GM18517 (cell line): ENCODE results near the gene CDH13.
A peak's percentile ranks its signal among the peaks of the same experiment; 100 is the strongest.

Experiments used
- ATAC-seq: cut with Tn5 transposase; IDR thresholded peaks from one replicate; pipeline ENCODE4 v1.9.1; 2021; ENCODE audit warnings: mild to moderate bottlenecking, moderate library complexity; ENCODE audit not compliant: unreplicated experiment

Gene CDH13

DNA sequence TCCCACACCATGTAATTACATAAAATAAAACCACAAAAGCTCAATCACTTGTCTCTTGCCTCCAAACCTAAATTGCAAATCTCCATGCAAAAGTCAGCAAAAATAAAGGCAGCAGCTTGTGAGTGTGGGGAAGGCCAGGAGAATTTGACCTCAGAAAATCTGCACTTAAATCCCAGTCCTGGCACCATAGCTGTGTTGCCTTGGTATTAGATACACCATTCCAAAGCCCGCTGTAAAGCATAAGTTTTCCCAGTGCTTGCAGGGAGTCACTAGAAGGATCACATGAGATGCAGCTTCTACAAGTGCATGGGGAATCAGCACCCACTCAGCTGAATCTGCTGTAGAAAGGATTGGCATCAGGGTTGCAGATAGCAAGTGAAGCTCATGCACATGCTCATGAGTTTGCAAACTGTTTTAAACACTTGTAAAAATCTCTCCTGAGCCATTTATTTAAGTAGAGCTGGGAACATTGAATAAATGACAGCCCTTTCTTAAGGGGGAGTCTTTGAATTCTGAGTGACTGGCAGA, 686.0 kb downstream of the CDH13 start:
- ATAC-seq, result no peak

DNA sequence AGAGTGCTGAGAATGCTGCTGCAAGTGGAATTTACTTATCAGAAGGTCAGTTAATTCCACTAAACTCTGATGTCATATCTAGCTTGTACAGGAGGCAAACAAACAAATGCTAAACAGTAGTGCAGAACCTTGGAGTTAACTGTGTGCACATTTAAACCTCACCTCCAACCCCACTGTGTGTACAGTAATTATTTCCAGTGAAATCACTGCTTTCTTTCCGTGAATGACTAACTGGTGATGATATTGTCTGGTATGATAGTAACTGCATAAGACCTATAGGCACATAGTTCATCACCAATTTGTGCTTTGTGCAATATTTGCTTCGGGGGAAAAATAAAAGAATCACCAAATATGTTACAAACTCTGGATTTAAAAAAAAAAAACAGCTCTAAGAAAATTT, 688.5 kb downstream of the CDH13 start:
- no peak for ATAC-seq

DNA sequence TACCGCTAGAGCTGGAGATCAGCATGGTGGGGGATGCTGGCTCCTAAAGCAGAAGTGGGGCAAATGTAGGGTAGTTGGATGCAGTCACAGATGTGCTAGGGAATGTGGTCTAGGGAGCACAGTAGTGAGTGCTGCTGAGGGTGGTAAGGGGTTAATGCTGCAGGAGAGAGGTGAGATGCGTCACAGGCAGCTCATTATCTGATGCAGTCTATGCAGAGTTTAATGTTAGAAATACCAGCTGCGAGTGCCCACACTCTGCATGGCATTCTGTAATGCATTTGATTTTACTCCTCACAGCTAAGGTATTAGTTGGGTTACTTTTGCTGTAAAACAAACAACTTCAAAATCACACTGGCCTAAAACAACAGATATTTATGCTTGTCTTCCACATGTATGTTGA, 689.7 kb downstream of the CDH13 start:
- no peak for ATAC-seq

DNA sequence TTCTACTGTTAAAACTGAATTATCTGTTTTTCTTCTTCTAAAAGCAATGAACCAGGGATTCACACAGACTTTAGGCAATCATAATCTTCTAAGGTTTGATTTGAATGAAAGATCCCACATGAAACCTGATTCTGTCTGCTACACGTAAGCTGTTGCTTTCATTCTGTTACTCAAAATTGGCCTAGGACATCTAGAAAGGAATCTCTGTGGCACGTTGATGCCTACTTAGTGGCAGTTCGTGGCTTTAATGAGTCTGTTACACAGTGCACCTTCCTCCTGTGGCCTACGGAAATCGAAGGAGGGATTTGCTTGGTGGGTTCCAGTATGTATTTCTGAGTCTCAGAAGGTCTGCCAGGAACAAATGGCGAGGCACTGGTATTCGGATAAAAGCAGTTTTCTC, 691.6 kb downstream of the CDH13 start:
- ATAC-seq, result no peak

DNA sequence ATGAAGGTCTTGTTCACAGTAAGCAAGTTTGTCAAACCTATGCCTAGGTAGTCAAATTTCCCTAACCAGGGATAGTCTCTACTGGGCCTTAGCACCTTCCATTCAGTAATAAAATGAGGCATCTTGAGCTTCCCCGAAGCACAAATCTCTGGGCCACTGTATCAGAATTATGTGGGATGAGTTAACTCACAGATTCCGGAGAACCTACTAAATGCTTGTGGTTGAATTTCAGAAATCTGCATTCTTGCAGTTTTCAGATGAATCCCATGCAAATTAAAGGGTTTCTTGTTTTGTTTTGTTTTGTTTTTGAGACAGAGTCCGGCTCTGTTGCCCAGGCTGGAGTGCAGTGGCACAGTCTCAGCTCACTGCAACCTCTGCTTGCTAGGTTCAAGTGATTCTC, 702.2 kb downstream of the CDH13 start:
- ATAC-seq, result no peak

DNA sequence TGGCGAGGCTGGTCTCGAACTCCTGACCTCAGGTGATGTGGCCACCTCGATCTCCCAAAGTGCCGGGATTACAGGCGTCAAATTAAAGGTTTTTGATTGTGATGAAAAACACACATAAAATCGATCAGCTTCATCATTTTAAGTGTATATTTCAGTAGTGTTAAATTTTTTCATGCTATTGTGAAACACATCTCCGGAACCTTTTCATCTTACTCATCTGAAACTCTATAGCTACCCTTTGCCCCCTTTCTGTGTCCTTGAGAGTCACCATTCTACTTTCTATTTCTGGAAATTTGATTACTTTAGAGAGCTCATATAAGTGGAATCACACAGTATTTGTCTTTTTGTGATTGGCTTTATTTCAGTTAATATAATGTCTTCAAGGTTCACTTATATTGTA, 702.7 kb downstream of the CDH13 start:
- no peak for ATAC-seq

DNA sequence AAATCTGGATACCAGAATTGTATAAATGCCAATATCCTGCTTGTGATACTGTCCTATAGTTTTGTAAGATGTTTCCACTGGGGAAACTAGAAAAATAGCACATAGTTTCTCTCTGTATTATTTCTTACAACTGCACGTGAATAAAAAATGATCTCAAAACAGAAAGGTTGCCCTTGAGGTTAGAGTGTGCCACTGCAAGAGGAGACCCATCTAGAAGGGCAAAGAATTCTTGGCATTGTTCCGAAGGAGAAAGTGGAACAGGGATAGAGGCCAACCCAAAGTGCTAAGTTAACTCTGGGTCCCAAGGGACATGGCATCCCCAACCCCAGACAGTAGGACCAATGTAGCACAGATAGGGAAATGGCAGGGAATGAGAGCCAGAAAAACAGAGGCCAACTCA, 703.5 kb downstream of the CDH13 start:
- no peak for ATAC-seq

DNA sequence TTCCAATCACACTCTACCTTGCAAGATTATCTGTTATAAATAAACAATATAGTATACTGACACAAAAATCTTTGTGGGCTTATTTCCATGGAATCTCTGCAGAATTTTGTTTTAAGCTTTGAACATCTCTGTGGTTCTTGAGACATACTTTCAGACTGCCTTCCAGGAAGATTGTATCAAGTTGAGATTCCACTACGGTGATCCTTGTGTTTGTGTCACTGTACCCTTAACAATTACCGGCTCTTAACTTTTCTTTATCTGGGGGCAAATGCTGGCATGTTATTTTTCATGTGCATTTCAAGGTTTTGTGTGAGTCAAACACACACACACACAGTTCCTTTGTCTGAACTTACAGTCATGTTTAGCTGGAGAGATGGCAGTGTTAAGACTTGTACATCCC, 708.3 kb downstream of the CDH13 start:
- ATAC-seq, result no peak

DNA sequence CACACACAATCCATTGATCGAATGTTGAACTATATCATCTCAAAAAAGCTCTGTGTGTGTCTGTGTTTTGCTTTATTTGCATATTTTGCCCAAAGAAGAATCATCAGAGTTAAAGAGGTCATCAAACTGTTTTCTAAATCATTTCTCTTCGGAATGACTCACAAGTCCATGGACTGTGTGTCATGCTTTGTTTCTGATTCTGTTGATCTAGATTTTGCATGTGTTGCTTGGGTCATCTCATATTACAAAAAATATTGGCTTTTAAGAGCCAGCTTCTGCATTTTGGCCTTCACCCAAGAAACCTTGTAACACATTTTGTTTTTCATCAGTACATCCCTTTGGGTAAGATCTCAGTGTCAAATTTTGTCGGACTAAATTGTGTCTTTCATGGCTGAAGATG, 709.8 kb downstream of the CDH13 start:
- no peak for ATAC-seq

DNA sequence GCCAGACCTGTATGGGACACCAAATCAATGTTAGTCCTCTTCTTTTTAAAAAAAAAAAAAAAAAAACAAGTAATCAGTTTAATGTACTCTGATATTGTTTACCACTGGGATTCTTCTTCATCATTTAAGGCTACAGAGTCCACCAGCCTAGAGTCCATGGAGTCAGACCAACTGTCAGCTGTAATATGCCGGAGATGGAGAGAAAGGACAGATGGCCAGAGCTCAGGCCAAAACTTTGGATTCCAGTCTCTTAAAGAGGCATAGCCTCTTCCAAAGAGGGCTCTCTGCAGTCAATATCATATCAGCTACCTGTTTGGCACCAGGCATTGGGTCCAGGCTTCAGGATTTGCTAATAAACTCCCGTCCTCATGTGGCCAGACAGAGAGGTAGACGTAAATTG, 711.4 kb downstream of the CDH13 start:
- no peak for ATAC-seq

DNA sequence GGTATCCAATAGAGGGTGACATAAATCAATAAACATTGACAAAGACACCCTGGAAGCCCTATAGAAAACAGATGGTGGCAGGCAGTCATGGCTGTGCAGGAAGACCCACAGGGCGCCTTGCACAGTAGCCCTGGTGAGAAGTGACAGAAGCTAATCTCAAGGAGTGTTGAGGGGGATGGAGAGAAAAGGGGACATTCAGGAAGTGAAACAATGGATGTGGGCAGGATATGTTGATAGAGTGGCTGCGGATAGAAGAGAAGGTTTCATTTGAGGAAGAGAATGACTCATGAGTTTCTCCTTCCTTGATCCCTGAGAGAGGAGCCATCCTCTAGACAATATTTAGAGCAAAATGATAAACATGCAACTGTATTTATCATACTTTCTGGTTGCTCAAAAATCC, 712.2 kb downstream of the CDH13 start:
- ATAC-seq, result no peak

DNA sequence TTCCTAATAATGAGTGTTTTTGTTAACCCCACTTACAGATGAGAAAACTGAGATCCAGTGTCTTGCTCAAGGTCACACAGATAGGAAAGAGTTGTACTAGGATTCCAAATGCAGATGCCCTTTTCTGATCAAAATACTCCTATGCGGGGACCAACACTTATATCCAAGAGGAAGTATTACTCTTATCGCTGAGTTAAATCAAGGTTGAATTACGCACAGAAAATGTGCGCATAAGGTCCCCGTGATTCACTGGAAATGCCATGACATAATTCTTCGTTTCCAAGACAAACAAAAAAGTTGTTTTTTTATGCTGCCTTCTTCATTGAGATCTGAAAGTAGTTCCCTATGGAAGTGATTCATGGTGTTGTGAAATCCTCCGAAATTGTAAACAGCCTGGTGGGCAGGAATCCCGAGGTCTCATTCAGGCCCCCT, 717.2 kb downstream of the CDH13 start:
- no peak for ATAC-seq

DNA sequence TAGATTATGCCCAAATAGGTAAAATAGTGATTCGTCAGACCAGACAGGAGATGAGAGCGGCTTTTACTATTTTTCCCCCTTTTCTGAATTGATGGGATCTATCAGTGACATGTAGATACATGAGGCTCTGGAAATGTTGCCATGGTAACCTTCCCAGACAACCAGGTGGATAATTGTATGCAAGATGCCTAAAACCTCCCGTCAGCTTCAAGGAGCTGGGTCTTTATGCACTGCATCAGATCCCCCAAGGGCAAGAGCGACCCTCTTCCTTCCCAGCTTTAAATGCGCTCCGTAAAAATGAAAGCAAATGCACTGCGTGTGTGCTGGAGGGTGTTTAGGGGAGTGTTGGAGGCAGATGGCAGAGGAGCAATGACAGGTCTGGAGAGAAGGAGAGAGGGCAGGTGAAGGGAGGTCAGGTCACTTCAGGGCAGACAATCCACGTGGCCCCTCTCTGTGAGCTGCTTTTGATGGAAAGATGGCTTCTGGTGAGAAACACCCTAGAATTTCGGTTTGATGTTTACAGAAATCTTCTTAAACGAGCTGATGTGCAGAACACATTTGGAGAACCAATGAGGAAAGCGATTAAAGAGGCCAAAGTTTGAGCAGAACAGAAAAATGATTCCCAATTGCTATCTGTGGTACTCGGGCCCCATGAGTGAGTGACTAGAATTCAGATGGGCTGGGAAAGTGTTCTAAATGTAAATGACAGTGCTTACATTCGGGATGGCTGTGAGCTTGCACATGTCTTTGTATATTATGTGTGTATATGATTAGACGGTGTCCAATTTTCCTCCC, 719.3 kb downstream of the CDH13 start:
- no peak for ATAC-seq

DNA sequence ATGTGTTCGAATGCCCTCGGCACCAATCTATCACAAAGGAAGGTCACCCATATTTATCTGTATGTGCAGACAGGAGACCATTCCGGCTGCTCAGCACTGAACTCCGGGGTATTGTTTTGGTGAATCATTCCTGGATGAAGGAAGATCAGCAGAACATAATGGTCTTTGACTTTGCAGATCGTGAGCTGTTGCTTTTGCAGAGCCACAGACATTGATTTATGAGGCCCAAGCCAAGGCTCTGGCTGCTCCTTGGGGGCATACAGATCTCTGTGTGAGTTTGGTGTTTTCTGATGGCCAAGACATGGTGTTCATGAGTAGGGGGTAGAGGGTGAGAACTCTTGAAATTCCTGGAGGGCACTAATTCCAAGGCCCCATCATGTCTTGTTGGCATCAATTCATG, 722.2 kb downstream of the CDH13 start:
- no peak for ATAC-seq

DNA sequence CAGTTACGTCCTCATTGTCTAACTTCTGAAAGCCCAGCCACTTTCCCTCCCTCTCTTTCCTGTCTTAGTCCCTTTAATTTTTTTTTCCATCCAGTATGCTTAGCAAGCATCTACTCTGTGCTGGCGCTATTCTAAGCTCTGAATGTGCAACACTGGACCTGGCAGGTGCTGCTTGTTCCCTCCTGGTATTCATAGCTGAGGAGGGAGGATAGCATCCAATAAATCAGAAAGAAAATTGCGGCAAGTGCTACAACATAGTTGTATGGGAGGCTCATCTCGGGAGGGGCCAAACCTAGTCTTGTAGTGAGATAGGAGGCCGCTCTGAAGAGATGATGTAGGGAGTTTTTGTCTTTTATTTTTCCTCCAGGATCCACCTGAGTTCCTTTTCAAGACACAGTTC, 723.7 kb downstream of the CDH13 start:
- no peak for ATAC-seq

DNA sequence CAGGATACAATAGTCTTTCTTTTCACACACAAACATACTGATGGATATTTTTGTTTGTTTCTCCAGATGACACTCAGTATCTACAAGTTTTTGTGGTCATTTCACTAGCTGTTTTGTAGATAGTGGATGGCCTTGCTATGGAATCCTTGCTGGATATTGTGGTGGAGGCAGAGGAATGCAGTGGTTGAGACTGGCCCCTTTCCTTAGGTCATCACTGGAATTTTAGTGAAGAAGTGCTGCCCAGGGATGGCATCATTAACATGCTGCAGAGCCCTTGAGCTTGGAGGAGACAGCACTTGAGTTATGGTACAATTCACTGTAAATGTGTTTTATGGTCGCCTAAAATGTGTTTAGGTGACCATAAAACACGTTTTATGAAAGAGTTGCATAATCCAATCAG, 725.1 kb downstream of the CDH13 start:
- no peak for ATAC-seq

DNA sequence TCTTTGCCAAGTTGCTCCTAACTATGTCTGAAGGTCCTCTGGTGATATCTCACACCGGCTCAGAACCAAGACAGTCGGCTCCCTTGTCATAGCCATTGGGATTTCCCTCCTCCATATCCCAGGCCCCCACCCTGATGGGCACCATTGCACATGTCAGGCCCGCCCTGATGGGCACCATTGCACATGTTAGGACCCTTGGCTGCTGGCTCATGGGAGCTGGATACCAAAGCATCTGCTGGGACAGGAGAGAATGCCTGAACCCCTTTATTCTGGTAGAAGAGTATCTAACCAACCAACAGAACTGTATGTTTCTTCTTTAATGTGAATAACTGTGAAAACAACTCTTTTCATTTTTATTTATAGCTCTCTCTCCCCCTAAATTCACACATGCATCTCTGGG, 726.5 kb downstream of the CDH13 start:
- no peak for ATAC-seq

DNA sequence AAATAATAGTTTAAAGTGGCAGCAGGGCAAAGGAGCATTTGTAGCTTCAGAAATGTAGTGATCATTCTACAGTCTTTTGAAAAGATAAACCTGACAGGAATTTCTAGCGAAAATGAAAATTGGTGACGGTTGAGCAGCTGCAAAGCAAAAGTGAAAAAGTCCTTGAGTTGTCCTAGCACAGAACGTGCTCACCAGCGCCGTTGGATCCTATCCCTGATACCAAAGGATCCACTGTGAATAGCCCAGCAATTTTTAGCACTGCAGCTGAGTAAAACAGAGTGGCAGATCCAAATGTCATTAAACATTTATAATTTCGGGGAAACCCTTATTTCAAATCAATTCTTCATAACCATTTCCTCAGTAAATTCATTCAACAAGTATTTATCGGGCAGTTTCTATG, 727.2 kb downstream of the CDH13 start:
- no peak for ATAC-seq

DNA sequence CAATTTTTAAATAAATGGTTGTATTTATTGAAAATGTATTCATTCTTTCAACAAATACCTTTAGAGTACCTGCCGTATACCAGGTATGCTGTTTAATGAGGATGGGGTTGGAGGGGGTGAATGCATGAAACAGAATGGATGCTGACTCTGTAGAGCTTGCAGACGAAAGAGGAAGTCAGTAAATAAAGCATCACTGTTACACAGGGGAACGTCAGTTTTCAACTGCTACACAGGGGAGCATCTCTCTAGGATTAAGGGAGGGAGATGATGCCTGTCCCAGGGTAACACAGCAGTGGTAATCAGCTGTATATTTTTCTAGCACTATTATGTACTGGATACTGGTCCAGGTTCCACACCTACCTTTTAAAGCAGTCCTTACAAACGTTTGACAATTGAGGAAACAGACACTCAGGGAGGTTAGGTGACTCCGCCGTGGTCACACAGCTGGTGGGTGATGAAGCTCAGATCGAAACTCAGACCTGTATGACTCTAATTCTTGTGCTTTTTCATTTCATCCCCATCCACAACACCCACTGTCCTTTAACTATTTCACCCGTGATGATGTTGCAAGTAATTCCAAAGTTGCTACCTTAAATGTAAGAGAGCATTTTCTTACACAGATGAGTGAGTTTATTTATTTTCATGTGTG, 728.9 kb downstream of the CDH13 start:
- ATAC-seq, result peak; percentile 13

DNA sequence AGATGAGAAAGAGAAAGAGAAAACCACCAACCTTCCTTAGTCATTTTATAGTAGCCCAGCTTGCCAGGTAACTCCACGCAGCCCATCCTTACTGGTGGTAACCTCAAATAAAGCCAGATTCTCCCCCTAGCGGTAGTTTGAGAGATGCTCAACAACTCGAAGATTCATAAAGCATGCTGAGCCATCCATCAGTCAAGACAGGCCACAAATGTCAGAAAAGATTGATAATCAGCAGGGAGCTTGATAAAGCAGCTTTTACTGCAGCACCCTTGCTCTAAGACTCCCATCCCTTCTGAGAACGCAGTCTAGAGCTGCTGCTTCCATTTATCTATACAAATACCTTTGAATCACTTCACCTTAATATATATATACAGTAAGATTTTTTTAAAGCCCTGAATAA, 729.5 kb downstream of the CDH13 start:
- ATAC-seq, result peak; percentile 73

DNA sequence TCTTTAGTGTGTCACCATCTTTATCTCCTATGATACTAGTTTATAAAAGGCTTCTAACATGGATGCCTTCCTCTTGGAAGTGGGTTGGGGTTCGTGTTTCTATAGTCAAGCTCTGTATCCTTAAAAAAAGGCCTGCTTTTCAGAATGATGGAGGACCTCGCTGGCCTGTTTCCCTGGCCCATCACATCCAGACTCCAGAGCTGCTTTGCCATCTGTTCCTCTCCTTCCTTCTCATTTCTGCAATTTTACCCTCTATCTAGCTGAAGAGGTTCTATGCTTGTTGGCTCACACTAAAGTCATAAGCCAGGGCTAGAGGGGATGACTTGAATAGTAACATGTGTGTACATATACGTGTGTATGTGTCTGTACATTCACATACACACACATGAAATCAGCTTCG, 730.2 kb downstream of the CDH13 start:
- no peak for ATAC-seq

DNA sequence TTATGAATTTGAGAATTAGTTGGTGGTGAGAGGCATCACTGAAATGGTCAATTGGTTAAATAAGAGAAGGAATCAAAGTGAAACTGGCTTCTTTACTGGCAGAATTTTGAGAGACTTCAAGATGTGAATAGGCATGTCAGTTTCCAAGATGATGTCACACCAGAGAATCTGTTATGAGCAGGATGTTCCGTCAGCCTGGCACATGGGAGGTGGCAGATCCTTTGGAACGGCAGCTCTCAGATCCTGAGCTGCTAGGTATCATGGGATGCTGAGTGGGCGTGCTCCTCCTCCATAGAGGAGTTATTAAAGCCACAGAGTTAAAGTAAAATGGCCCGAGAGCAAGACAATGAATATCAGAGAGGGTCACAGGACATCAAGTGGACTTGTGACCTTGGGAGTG, 736.8 kb downstream of the CDH13 start:
- no peak for ATAC-seq

DNA sequence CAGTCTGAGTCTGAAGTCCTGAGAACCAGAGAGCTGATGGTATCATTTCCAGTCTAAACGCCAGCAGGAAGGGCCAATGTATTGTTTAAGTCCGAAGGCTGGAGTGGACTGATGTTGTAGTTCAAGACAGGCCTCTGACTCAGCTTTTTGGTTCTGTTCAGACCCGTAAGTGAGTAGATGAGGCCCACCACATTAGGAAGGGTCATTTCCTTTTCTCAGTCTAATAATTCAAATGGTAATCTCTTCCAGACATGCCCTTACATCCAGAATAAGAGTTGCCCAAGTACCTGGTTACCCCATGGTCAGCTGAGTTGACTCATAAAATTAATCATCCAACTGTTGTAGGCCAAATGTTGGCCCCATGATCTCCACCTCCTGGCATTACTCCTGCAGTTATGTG, 738.4 kb downstream of the CDH13 start:
- ATAC-seq, result no peak
